Measurements from ENCODE around the gene ANO9. TPM values are rescaled to one million over a fixed set of nuclear protein-coding genes. Genes with fewer than 3 reads are reported as not detected.
"Not testable (repeated sequence)": the region's sequence is repeated elsewhere in the genome, so short reads cannot be mapped to it uniquely, and the experiment has no call there.

The ANO9 gene
- total and polyA plus RNA-seq, 9 donors, result 0.09 to 5.6 (median 0.37) TPM

DNA sequence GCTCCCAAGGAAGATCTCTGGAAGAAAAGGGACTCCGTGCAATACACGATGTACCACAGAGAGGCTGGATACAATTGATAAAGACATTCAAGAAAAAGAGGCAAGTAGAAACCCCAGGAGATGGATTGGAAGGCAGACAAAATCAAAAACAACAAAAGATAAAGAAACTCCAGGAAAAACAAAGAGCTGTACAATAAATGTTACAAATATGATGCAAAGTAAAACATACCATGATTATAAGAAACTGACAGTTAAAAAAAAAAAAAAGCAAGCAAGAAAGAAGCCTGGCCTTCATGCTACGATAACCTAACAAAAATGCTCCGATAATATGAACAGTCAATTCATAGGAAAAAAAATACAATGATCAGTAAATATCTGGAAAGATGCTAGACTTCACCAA lies 16.5 kb downstream of the ANO9 start:
- no CpG with 5 or more reads among the region's 4 CpGs for WGBS (ENCODE audit: insufficient coverage)
- no peak for DNase-seq
- peaks cover 25% of the 10 kb centered on the region for H3K27me3 ChIP-seq (ENCODE audit: control insufficient read depth, insufficient read depth, low read length)

GRCh38 chr11:424766-425165 lies 17.0 kb downstream of the ANO9 start:
- H3K36me3 ChIP-seq (ENCODE audit: control insufficient read depth, insufficient read depth, low read length); H3K4me1 ChIP-seq (ENCODE audit: control insufficient read depth, insufficient read depth, low read length); H3K4me3 ChIP-seq (ENCODE audit: low read length); DNase-seq; H3K27ac ChIP-seq (ENCODE audit: low read length); H3K9me3 ChIP-seq (replicated peaks; ENCODE audit: control insufficient read depth, low read depth, low read length): not testable (repeated sequence)
- 40% methylated on average over 9 of the region's 45 CpGs for WGBS (ENCODE audit: insufficient coverage)
- peaks cover 30% of the 10 kb centered on the region for H3K27me3 ChIP-seq (ENCODE audit: control insufficient read depth, insufficient read depth, low read length)

More for the DNA sequence above, 16.5 kb downstream of the ANO9 start:
- Histone ChIP-seq H3K27ac (ENCODE audit: low read length) (no peak overlapping the region), H3K9me3 (replicated peaks; ENCODE audit: control insufficient read depth, low read depth, low read length) (no peaks in the 10 kb centered on the region), H3K4me3 (ENCODE audit: low read length) (no peak overlapping the region), H3K4me1 (ENCODE audit: control insufficient read depth, insufficient read depth, low read length) (no peaks in the 10 kb centered on the region), H3K36me3 (ENCODE audit: control insufficient read depth, insufficient read depth, low read length) (no peaks in the 10 kb centered on the region)

DNA sequence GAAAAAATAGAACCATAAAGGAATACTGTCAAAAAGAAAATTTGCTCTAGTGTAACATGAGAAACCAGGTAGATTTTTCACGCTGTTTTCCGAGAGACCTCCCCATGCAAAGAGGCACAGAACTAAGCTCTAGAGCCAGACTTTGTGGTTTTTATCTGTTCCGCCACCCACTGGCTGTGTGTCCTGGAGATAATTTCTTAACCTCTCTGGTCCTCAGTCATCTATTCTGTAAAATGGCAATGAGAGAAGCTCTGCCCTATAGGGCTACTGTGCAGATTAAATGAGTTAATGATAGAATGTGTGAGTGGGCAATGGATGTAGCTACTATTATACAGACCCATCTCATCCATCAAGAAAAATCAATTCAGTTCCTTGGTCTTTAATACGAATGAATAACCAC lies 17.6 kb downstream of the ANO9 start:
- Histone ChIP-seq H3K9me3 (replicated peaks; ENCODE audit: control insufficient read depth, low read depth, low read length) (no peaks in the 10 kb centered on the region), H3K27me3 (ENCODE audit: control insufficient read depth, insufficient read depth, low read length) (peaks cover 35% of the 10 kb centered on the region), H3K4me3 (ENCODE audit: low read length) (no peak overlapping the region), H3K36me3 (ENCODE audit: control insufficient read depth, insufficient read depth, low read length) (no peaks in the 10 kb centered on the region), H3K4me1 (ENCODE audit: control insufficient read depth, insufficient read depth, low read length) (no peaks in the 10 kb centered on the region), H3K27ac (ENCODE audit: low read length) (no peak overlapping the region)
- DNase-seq, result no peak
- 90% methylated on average over 2 of the region's 4 CpGs for WGBS (ENCODE audit: insufficient coverage)

DNA sequence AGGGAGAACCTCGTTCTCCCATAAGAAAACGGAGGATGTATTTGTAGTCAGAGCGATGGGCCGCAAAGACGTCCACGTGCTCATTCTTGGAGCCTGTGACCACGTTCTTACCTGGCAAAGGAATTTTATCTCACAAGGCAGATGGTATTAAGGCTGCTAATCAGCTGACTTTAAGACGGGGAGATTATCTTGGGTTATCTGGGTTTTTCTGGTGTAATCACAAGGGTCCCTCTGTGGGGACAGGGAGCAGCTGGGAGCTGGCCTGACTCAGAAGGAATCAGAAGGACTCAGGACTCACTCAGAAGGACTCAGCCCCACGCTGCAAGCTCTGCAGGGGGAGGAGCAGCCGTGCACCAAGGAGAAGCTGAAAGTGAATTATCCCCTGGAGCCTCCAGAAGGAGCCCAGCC lies 19.6 kb downstream of the ANO9 start:
- 63% methylated on average over 9 of the region's 10 CpGs for WGBS (ENCODE audit: insufficient coverage)
- H3K36me3 ChIP-seq (ENCODE audit: control insufficient read depth, insufficient read depth, low read length), result no peaks in the 10 kb centered on the region
- H3K27me3 ChIP-seq (ENCODE audit: control insufficient read depth, insufficient read depth, low read length), result peaks cover 54% of the 10 kb centered on the region
- H3K27ac ChIP-seq (ENCODE audit: low read length), result no peak overlapping the region
- no peak for DNase-seq
- H3K4me3 ChIP-seq (ENCODE audit: low read length), result no peak overlapping the region
- no peaks in the 10 kb centered on the region for H3K9me3 ChIP-seq (replicated peaks; ENCODE audit: control insufficient read depth, low read depth, low read length)
- no peaks in the 10 kb centered on the region for H3K4me1 ChIP-seq (ENCODE audit: control insufficient read depth, insufficient read depth, low read length)

DNA sequence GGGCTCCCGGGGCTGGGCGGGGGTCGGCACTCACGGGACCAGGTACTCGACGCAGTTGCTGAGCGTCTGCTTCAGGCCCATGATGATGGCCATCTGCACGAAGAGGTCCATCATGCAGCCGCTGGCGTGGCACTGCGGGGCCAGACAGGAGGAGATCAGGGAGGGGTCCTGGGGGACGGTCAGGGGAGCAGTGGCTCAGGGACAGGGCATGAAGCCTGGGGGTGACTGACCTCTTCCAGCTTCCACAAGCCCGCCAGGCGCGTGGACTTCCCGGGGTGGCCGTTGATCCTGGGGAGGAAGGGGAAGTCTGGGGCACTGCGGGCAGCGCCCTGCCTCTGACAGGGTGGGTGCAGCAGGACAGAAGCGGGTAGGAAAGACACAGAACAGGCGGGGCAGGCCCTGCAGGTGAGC lies 20.9 kb downstream of the ANO9 start:
- no peak for DNase-seq
- WGBS (ENCODE audit: insufficient coverage), result 82% methylated on average over 14 of the region's 21 CpGs
- peaks cover 59% of the 10 kb centered on the region for H3K27me3 ChIP-seq (ENCODE audit: control insufficient read depth, insufficient read depth, low read length)

DNA sequence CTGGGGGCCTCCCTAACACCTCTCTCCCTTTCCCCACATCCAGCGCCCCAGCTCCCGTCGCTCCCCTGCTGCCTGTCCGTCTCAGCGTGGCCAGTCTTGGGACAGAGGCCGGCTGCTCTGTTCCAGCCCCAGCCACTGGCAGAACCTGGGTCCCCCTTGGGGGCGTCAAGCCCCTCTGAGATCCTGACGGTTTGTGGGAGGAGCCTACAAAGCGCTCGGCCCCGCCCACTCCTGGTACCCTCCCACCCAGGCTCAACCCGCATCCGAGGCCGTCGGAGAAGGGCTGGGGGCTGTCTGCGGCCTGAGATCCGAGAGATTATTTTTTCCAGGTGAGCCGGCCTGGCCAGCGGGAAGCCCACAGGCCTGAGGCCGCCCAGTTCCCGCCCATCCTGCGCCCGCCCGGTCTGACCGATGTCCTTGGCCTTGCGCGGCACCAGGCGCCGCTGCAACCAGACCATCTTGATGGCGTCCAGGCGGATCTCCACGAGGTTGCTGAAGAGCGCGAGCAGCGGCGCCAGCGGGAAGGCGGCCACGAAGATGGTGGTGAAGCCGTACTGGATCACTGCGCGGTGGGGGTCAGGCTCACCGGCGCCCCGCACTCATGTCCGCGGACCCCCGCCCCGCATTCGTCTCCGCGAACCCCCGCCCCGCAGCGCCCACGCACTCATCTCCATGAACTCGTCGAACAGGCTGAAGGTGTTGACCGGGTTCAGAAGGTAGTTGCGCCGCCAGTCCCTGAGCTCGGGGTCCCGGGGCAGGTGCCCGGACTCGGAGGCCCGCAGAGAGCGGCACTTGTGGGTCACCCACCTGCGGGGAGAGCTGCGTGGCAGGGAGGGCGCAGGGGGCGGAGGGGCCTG lies 21.5 kb downstream of the ANO9 start:
- H3K36me3 ChIP-seq (ENCODE audit: control insufficient read depth, insufficient read depth, low read length), result no peaks in the 10 kb centered on the region
- no peaks in the 10 kb centered on the region for H3K9me3 ChIP-seq (replicated peaks; ENCODE audit: control insufficient read depth, low read depth, low read length)
- no peak for DNase-seq
- peaks cover 12% of the 10 kb centered on the region for H3K4me1 ChIP-seq (ENCODE audit: control insufficient read depth, insufficient read depth, low read length)
- peaks cover 63% of the 10 kb centered on the region for H3K27me3 ChIP-seq (ENCODE audit: control insufficient read depth, insufficient read depth, low read length)
- H3K27ac ChIP-seq (ENCODE audit: low read length), result no peak overlapping the region
- H3K4me3 ChIP-seq (ENCODE audit: low read length), result no peak overlapping the region
- WGBS (ENCODE audit: insufficient coverage), result 44% methylated on average over 67 of the region's 71 CpGs

More for the DNA sequence above, 20.9 kb downstream of the ANO9 start:
- Histone ChIP-seq H3K9me3 (replicated peaks; ENCODE audit: control insufficient read depth, low read depth, low read length) (no peaks in the 10 kb centered on the region), H3K4me1 (ENCODE audit: control insufficient read depth, insufficient read depth, low read length) (peaks cover 8% of the 10 kb centered on the region), H3K36me3 (ENCODE audit: control insufficient read depth, insufficient read depth, low read length) (no peaks in the 10 kb centered on the region), H3K4me3 (ENCODE audit: low read length) (no peak overlapping the region), H3K27ac (ENCODE audit: low read length) (no peak overlapping the region)

GRCh38 chr11:419248-420005 lies 22.4 kb downstream of the ANO9 start:
- H3K4me3 ChIP-seq (ENCODE audit: low read length), result no peak overlapping the region
- WGBS (ENCODE audit: insufficient coverage), result 74% methylated on average over 20 of the region's 20 CpGs
- H3K36me3 ChIP-seq (ENCODE audit: control insufficient read depth, insufficient read depth, low read length), result no peaks in the 10 kb centered on the region
- H3K9me3 ChIP-seq (replicated peaks; ENCODE audit: control insufficient read depth, low read depth, low read length), result no peaks in the 10 kb centered on the region
- peaks cover 12% of the 10 kb centered on the region for H3K4me1 ChIP-seq (ENCODE audit: control insufficient read depth, insufficient read depth, low read length)
- no peak overlapping the region for H3K27ac ChIP-seq (ENCODE audit: low read length)
- no peak for DNase-seq
- H3K27me3 ChIP-seq (ENCODE audit: control insufficient read depth, insufficient read depth, low read length), result peaks cover 68% of the 10 kb centered on the region

- 81% methylated on average over 27 of the region's 30 CpGs for WGBS (ENCODE audit: insufficient coverage)
- Histone ChIP-seq H3K9me3 (replicated peaks; ENCODE audit: control insufficient read depth, low read depth, low read length) (no peaks in the 10 kb centered on the region), H3K27me3 (ENCODE audit: control insufficient read depth, insufficient read depth, low read length) (peaks cover 64% of the 10 kb centered on the region), H3K36me3 (ENCODE audit: control insufficient read depth, insufficient read depth, low read length) (no peaks in the 10 kb centered on the region), H3K4me1 (ENCODE audit: control insufficient read depth, insufficient read depth, low read length) (peaks cover 12% of the 10 kb centered on the region), H3K27ac (ENCODE audit: low read length) (no peak overlapping the region), H3K4me3 (ENCODE audit: low read length) (no peak overlapping the region)
- no peak for DNase-seq
These were observed 23.2 kb downstream of the ANO9 start for GRCh38 chr11:418343-419247.

GRCh38 chr11:417652-418342 lies 24.0 kb downstream of the ANO9 start:
- no peaks in the 10 kb centered on the region for H3K9me3 ChIP-seq (replicated peaks; ENCODE audit: control insufficient read depth, low read depth, low read length)
- H3K27ac ChIP-seq (ENCODE audit: low read length), result no peak overlapping the region
- no peaks in the 10 kb centered on the region for H3K36me3 ChIP-seq (ENCODE audit: control insufficient read depth, insufficient read depth, low read length)
- peaks cover 12% of the 10 kb centered on the region for H3K4me1 ChIP-seq (ENCODE audit: control insufficient read depth, insufficient read depth, low read length)
- H3K4me3 ChIP-seq (ENCODE audit: low read length), result no peak overlapping the region
- DNase-seq, result no peak
- H3K27me3 ChIP-seq (ENCODE audit: control insufficient read depth, insufficient read depth, low read length), result peaks cover 71% of the 10 kb centered on the region
- WGBS (ENCODE audit: insufficient coverage), result 40% methylated on average over 17 of the region's 19 CpGs
